ENCODE measurements around the gene OSGIN1.

DNA sequence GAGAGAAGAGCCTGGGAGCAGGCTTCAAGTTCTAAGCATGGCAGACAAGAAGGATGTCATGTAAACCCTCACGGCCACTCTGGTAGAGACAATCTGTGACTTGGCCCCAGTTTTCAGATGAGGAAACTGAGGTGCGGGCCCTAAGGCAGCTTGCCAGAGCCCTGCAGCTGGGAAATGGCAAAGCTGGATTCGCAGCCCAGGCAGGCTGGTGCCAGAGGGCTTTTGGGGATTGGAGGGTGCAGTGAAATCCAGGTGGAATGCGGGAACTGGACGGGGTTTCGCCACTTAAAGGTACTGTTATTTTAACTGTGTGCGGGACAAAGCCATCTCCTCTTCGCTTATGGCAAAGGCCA is 477 bp upstream of the OSGIN1 start:
- TF ChIP-seq CTCF (IDR thresholded peaks at IDR 0.05; ENCODE audit: control extremely low read depth in 1 of 3, insufficient read depth in 1 of 3, low read depth in 1 of 3, low read length in 3 of 3): no peak
- TF ChIP-seq TAF1 (IDR thresholded peaks at IDR 0.05; ENCODE audit: low read depth, low read length): no peak
- TF ChIP-seq MAX (IDR thresholded peaks at IDR 0.05): no peak
- TF ChIP-seq CREB1 (IDR thresholded peaks at IDR 0.05): no peak
- TF ChIP-seq E2F6 (IDR thresholded peaks at IDR 0.05): no peak
- TF ChIP-seq SIN3A (conservative IDR thresholded peaks at IDR 0.05 in 1 of 2, IDR thresholded peaks at IDR 0.05 in 1 of 2; ENCODE audit: low read depth in 1 of 2, low read length in 2 of 2): no peak
- TF ChIP-seq RFX5 (IDR thresholded peaks at IDR 0.05; ENCODE audit: borderline replicate concordance, low read depth, low read length): no peak
- TF ChIP-seq EGR1 (IDR thresholded peaks at IDR 0.05; ENCODE audit: borderline replicate concordance, low read depth, low read length): no peak
- TF ChIP-seq POU5F1 (IDR thresholded peaks at IDR 0.05; ENCODE audit: low read depth, low read length): no peak
- no peak for TF ChIP-seq RXRA (IDR thresholded peaks at IDR 0.05; ENCODE audit: insufficient read depth, low read depth, low read length)

Data from H1 (cell line).